Spleen (tissue), 11 donors: Measurements from ENCODE around the gene ABHD2. TPM values are rescaled to one million over a fixed set of nuclear protein-coding genes. Genes with fewer than 3 reads are reported as not detected.
A peak's percentile ranks its signal among the peaks of the same experiment; 100 is the strongest.

Source experiments
- DNase-seq: peaks from one replicate; pipeline ENCODE4 v3.0.0-alpha.2; 2020
- H3K27ac ChIP-seq, 8 donors: fragments of 200-600 bp; sonication (generic) in 7 of 8; 1 replicate in 4 of 8; 2 replicates in 4 of 8; pipeline versions ENCODE4 v1.5.0 to v1.8.0; 2016 to 2021; ENCODE audit warnings: inconsistent platforms in 4 of 8, mild to moderate bottlenecking in 4 of 8, moderate library complexity in 1 of 8
- H3K27me3 ChIP-seq, 7 donors: fragments of 200-600 bp; sonication (generic) in 6 of 7; replicated peaks in 1 of 7; 1 replicate in 4 of 7; 2 replicates in 3 of 7; pipeline versions ENCODE4 v1.5.0 to v1.8.0; 2016 to 2021; ENCODE audit warnings: inconsistent platforms in 3 of 7, mild to moderate bottlenecking in 1 of 7
- H3K36me3 ChIP-seq, 6 donors: fragments of 200-600 bp; sonication (generic) in 5 of 6; 1 replicate in 4 of 6; 2 replicates in 2 of 6; pipeline versions ENCODE4 v1.5.0 to v1.8.0; 2016 to 2021; ENCODE audit warnings: inconsistent platforms in 2 of 6
- H3K4me1 ChIP-seq, 6 donors: fragments of 200-600 bp; sonication (generic) in 5 of 6; 1 replicate in 3 of 6; 2 replicates in 3 of 6; pipeline versions ENCODE4 v1.5.0 to v1.8.0; 2016 to 2021; ENCODE audit warnings: inconsistent platforms in 3 of 6
- H3K4me3 ChIP-seq, 8 donors: fragments of 200-600 bp; sonication (generic) in 7 of 8; 1 replicate in 4 of 8; 2 replicates in 4 of 8; pipeline versions ENCODE4 v1.5.0 to v1.8.0; 2016 to 2021; ENCODE audit warnings: inconsistent platforms in 4 of 8, mild to moderate bottlenecking in 4 of 8, moderate library complexity in 2 of 8
- H3K9me3 ChIP-seq, 8 donors: fragments of 200-600 bp; sonication (generic) in 7 of 8; 1 replicate in 4 of 8; 2 replicates in 4 of 8; pipeline versions ENCODE4 v1.5.0 to v1.8.0; 2016 to 2021; ENCODE audit warnings: inconsistent platforms in 4 of 8
- POLR2A ChIP-seq, 3 donors: fragments of 450-650 bp; IDR thresholded peaks; one replicate each; pipeline ENCODE4 v1.5.1; 2017; ENCODE audit warnings: antibody characterized with exemption in 3 of 3, mild to moderate bottlenecking in 1 of 3
- POLR2AphosphoS5 ChIP-seq, 3 donors: sonication (generic); formaldehyde crosslinking; IDR thresholded peaks; one replicate each; pipeline ENCODE4 v1.5.1; 2017; ENCODE audit warnings: antibody characterized with exemption in 3 of 3
- WGBS, 5 donors: extraction: QIAGEN DNeasy Blood & Tissue Kit in 3 of 5; methylation state at CpG; one replicate each; pipeline versions ENCODE4 v1.1.5 to v1.1.7; 2013 to 2018; 5-methylcytosine and 5-hydroxymethylcytosine counted together
- intact Hi-C: fragments of 100-400 bp; cut with DNase I; formaldehyde crosslinking; loops from one replicate; pipeline ENCODE4 v1.15.0; 2023; ENCODE audit warnings: low total_unique reads
- polyA plus RNA-seq, 3 donors: library from polyadenylated mRNA; stranded (reverse); fragments of 200-250 nt; gene quantifications; one replicate each; pipeline ENCODE4 v1.2.1, GENCODE V29; 2013
- total RNA-seq, 7 donors: library from RNA; depleted of rRNA in 3 of 7; stranded (reverse); fragments of >200 nt in 3 of 7; fragmentation: NEBNext Ultra II Directional in 4 of 7; extraction: Animal tissue kit (Norgen Biotek cat#: 25700) in 4 of 7; gene quantifications; one replicate each; pipeline versions ENCODE4 v1.1.0 to v1.2.1, GENCODE V29; 2016 to 2021
- TF ChIP-seq, protein P1 (sequence below), 11 experiments: fragments of 200-600 bp in 7 of 11; fragments of 450-650 bp in 4 of 11; sonication (generic) in 4 of 11; IDR thresholded peaks in 8 of 11; conservative IDR thresholded peaks in 3 of 11; 1 replicate in 7 of 11; 2 replicates in 4 of 11; pipeline versions ENCODE4 v1.4.0 to v1.8.0; 2016 to 2021; ENCODE audit warnings: antibody characterized with exemption in 11 of 11, inconsistent platforms in 4 of 11, mild to moderate bottlenecking in 1 of 11
- donor health status: healthy with polysubstance abuse.
- donor health status: DM: no; HTN: no; CAD: no; lungs with moderate emphysema.
- donor health status: DM: no; HTN: no; CAD: no.
- donor health status: Bipolar disorder and iron deficiency.
- donor health status: healthy.
- donor health status: DM: no; HTN: no; CAD: no.
- donor health status: DM: yes; HTN: yes; CAD: no.

Gene ABHD2
- total and polyA plus RNA-seq, 10 donors = 2.1 to 158 (median 106) TPM

DNA sequence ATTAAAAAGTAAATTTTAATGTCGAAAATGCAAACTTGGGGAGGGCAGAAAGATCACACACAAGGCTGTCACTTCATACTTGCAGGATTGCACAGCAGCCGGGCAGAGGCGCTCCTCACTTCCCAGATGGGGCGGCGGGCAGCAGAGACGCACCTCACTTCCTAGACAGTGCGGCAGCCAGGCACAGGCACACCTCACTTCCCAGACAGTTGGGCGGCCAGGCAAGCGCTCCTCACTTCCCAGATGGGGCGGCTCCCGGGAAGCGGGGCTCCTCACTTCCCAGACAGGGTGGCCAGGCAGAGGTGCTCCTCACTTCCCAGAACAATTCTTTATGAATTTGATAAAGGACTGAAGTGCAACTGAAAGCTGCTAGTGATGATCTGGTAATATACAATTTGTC is 111.9 kb downstream of the ABHD2 start:
- Histone ChIP-seq H3K9me3 (no peaks in the 10 kb centered on the region), H3K4me3 (no peak overlapping the region), H3K27ac (peak overlapping the region in 4 of 8 donors; percentile 27 to 59 (median 49)), H3K4me1 (peaks cover 0 to 20% (median 3%) of the 10 kb centered on the region in 6 donors), H3K36me3 (peaks cover 0 to 75% (median 26%) of the 10 kb centered on the region in 6 donors), H3K27me3 (no peaks in the 10 kb centered on the region)
- TF ChIP-seq, protein P1, sequence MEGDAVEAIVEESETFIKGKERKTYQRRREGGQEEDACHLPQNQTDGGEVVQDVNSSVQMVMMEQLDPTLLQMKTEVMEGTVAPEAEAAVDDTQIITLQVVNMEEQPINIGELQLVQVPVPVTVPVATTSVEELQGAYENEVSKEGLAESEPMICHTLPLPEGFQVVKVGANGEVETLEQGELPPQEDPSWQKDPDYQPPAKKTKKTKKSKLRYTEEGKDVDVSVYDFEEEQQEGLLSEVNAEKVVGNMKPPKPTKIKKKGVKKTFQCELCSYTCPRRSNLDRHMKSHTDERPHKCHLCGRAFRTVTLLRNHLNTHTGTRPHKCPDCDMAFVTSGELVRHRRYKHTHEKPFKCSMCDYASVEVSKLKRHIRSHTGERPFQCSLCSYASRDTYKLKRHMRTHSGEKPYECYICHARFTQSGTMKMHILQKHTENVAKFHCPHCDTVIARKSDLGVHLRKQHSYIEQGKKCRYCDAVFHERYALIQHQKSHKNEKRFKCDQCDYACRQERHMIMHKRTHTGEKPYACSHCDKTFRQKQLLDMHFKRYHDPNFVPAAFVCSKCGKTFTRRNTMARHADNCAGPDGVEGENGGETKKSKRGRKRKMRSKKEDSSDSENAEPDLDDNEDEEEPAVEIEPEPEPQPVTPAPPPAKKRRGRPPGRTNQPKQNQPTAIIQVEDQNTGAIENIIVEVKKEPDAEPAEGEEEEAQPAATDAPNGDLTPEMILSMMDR (IDR thresholded peaks at IDR 0.05 in 8 of 11, conservative IDR thresholded peaks at IDR 0.05 in 3 of 11) = no peak
- no peak for TF ChIP-seq POLR2AphosphoS5 (IDR thresholded peaks at IDR 0.05)
- no peak for TF ChIP-seq POLR2A (IDR thresholded peaks at IDR 0.05)
- 75 to 88% (median 83%) methylated on average over 9 to 12 of the region's 12 CpGs for WGBS, 5 donors
- intact Hi-C loops = no loop called here
- DNase-seq = no peak

DNA sequence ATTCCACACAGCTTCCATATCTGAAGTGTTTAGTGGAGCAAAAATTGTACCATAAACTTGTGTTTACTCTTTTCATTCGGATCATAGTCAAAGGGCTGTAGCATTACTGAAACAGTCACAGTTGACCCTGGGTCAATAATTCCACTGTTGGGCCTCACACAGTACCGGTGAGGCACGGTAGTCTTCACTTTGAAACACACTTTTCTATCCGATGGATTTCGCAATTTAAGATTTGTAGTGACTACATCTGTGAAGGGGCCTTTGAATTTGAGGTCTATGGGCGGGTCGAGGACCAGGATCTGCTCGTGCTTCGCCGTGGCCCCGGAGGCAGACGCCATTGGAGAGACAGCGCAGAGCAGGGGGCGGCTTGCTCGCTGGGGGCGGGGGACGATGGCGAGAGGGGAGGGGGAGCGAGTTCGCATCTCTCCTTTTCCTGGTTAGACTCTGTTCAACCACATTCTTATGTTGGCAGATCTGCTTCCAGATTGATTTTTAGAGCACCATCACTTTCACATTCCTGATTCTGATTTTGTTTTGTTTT is 113.3 kb downstream of the ABHD2 start:
- Histone ChIP-seq H3K27me3 (no peaks in the 10 kb centered on the region), H3K36me3 (peaks cover 0 to 62% (median 13%) of the 10 kb centered on the region in 6 donors), H3K9me3 (no peaks in the 10 kb centered on the region), H3K4me3 (no peak overlapping the region), H3K27ac (no peak overlapping the region), H3K4me1 (peaks cover 0 to 21% (median 7%) of the 10 kb centered on the region in 6 donors)
- no peak for DNase-seq
- peak in 1 of 3 donors; percentile 33 for TF ChIP-seq POLR2AphosphoS5 (IDR thresholded peaks at IDR 0.05)
- TF ChIP-seq, protein P1 (IDR thresholded peaks at IDR 0.05 in 8 of 11, conservative IDR thresholded peaks at IDR 0.05 in 3 of 11) = no peak
- no peak for TF ChIP-seq POLR2A (IDR thresholded peaks at IDR 0.05)
- 91 to 95% (median 91%) methylated on average over 20 of the region's 20 CpGs for whole genome bisulfite sequencing, 5 donors
- intact Hi-C loops = no loop called here

DNA sequence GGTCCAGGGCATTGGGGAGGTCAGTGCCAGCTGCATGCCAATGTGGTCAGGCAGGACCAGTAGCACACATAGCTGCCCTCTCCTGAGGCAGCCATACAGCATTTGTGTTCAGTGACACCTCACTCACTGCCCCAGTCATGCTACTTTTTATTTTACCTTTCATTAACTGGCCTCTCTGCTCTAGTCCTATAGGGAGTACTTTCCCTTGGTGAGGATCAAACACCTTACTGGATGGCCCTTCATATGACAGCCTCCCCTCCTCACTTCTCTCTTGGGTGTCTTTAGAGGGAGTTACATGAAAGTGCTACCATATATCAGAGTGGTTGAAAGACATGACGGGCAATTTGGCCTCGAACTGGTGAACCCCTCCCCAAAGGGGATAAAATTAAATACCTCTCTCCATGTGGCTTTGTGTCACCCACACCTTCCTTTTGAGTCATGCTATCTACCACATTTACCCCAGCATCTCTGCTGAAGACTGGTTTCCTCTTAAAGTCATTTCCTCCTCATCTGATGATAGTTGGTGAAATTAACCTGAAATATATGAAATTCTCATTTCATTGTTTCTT is 115.5 kb downstream of the ABHD2 start:
- Histone ChIP-seq H3K4me3 (no peak overlapping the region), H3K27me3 (no peaks in the 10 kb centered on the region), H3K27ac (no peak overlapping the region), H3K4me1 (peaks cover 0 to 22% (median 12%) of the 10 kb centered on the region in 6 donors), H3K36me3 (peaks cover 0 to 39% (median 11%) of the 10 kb centered on the region in 6 donors), H3K9me3 (no peaks in the 10 kb centered on the region)
- intact Hi-C loops = no loop called here
- TF ChIP-seq POLR2AphosphoS5 (IDR thresholded peaks at IDR 0.05) = no peak
- whole genome bisulfite sequencing, 5 donors = 11 to 42% (median 17%) methylated on average over 2 of the region's 2 CpGs
- DNase-seq = no peak

DNA sequence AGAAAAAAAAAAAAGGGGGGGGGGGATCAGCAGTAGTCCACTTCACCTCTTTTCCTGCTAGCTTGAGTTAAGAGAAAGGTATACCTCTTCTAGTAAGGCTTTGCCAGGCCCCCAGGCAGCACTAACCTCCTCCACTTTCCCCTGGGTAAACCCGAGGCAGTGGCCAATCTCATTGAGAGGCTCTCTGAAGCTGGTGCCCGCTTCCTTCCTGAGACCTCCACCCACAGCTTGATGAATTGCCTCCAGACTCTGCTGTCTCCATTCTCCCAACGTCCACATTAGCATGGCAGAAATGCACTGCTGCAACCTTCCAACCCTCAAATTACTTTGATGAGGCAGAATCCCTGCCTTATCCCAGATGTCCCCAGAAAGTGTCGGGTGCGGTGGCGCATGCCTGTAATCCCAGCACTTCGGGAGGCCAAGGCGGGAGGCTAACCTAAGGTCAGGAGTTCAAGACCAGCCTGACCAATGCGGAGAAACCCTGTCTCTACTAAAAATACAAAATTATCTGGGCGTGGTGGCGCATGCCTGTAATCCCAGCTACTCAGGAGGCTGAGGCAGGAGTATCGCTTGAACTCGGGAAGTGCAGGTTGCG is 117.8 kb downstream of the ABHD2 start:
- Histone ChIP-seq H3K27me3 (no peaks in the 10 kb centered on the region), H3K9me3 (no peaks in the 10 kb centered on the region), H3K4me3 (no peak overlapping the region), H3K27ac (no peak overlapping the region), H3K4me1 (peaks cover 0 to 15% (median 7%) of the 10 kb centered on the region in 6 donors), H3K36me3 (peaks cover 0 to 16% (median 1%) of the 10 kb centered on the region in 6 donors)
- TF ChIP-seq, protein P1 (IDR thresholded peaks at IDR 0.05 in 8 of 11, conservative IDR thresholded peaks at IDR 0.05 in 3 of 11) = no peak
- no peak for TF ChIP-seq POLR2AphosphoS5 (IDR thresholded peaks at IDR 0.05)
- no peak for TF ChIP-seq POLR2A (IDR thresholded peaks at IDR 0.05)
- intact Hi-C loops = no loop called here
- 61 to 73% (median 69%) methylated on average over 13 to 14 of the region's 14 CpGs for WGBS, 5 donors
- no peak for DNase-seq
